ENCODE data around the gene RAI14.

RAI14 gene

DNA sequence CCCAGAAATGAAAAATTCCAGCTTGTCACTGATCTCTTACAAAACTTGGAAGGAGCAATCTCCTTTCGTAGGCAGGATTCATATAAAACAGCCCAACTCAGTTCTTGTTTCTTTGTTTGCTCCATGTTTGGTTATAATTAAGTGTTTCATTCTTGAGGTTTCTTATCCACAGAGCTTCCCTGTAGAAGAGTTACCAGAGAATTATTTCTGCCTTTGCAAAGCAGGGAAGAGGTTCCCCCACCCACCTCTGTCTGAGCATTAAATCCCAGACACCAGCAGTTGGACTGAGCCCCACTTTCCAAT, 34.1 kb upstream of the RAI14 start:
- no peak for TF ChIP-seq EZH2phosphoT487 (IDR thresholded peaks at IDR 0.05; ENCODE audit: borderline replicate concordance, low read length)
- TF ChIP-seq, protein P1, sequence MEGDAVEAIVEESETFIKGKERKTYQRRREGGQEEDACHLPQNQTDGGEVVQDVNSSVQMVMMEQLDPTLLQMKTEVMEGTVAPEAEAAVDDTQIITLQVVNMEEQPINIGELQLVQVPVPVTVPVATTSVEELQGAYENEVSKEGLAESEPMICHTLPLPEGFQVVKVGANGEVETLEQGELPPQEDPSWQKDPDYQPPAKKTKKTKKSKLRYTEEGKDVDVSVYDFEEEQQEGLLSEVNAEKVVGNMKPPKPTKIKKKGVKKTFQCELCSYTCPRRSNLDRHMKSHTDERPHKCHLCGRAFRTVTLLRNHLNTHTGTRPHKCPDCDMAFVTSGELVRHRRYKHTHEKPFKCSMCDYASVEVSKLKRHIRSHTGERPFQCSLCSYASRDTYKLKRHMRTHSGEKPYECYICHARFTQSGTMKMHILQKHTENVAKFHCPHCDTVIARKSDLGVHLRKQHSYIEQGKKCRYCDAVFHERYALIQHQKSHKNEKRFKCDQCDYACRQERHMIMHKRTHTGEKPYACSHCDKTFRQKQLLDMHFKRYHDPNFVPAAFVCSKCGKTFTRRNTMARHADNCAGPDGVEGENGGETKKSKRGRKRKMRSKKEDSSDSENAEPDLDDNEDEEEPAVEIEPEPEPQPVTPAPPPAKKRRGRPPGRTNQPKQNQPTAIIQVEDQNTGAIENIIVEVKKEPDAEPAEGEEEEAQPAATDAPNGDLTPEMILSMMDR (IDR thresholded peaks at IDR 0.05; ENCODE audit: low read depth, low read length, poor library complexity, severe bottlenecking): no peak
- no peaks in the 10 kb centered on the region for H3K36me3 ChIP-seq (ENCODE audit: control insufficient read depth, low read length)
- no peaks in the 10 kb centered on the region for H3F3A ChIP-seq (ENCODE audit: control insufficient read depth, insufficient read depth)
- H3K9me3 ChIP-seq (ENCODE audit: control insufficient read depth, insufficient read depth, low read length): no peaks in the 10 kb centered on the region
- no peak overlapping the region for H3K4me3 ChIP-seq (ENCODE audit: low read length)
- no peaks in the 10 kb centered on the region for H3K9me2 ChIP-seq (replicated peaks; ENCODE audit: control insufficient read depth, low read length)
- H3K79me2 ChIP-seq (ENCODE audit: control insufficient read depth, low read length): no peaks in the 10 kb centered on the region
- H3K4me1 ChIP-seq (ENCODE audit: control insufficient read depth, low read length): no peaks in the 10 kb centered on the region
- no peak overlapping the region for H3K4me2 ChIP-seq (ENCODE audit: low read length)
- H3K27ac ChIP-seq (ENCODE audit: low read depth, low read length): no peak overlapping the region
- no peaks in the 10 kb centered on the region for H4K20me1 ChIP-seq (ENCODE audit: control insufficient read depth, insufficient read depth, low read depth, low read length)
- H3K27me3 ChIP-seq (ENCODE audit: control insufficient read depth, low read length): no peaks in the 10 kb centered on the region

DNA sequence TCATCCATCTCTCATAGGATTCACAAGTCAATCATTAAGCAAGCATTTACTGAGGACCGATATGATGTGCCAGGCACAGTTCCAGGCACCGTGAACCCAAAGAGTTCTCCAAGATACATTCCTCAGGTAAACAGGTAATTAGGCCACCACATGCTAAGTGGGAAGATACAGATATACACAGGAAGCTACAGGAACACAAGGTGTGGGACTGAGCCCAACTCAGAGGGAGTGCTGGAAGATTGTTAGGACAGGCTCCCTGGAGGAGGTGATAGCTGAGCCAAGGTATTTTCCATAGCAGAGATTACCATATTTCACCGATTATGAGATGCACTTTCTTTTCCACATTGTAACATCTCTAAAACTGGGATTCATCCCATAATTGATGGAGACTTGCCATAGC, 31.4 kb upstream of the RAI14 start:
- Histone ChIP-seq H4K20me1 (ENCODE audit: control insufficient read depth, insufficient read depth, low read depth, low read length) (no peaks in the 10 kb centered on the region), H3K9me3 (ENCODE audit: control insufficient read depth, insufficient read depth, low read length) (no peaks in the 10 kb centered on the region), H3K4me3 (ENCODE audit: low read length) (no peak overlapping the region), H3K79me2 (ENCODE audit: control insufficient read depth, low read length) (no peaks in the 10 kb centered on the region), H3K36me3 (ENCODE audit: control insufficient read depth, low read length) (no peaks in the 10 kb centered on the region), H3K4me2 (ENCODE audit: low read length) (no peak overlapping the region), H3K4me1 (ENCODE audit: control insufficient read depth, low read length) (no peaks in the 10 kb centered on the region), H3K27me3 (ENCODE audit: control insufficient read depth, low read length) (no peaks in the 10 kb centered on the region), H3K27ac (ENCODE audit: low read depth, low read length) (no peak overlapping the region), H3K9me2 (replicated peaks; ENCODE audit: control insufficient read depth, low read length) (no peaks in the 10 kb centered on the region), H3F3A (ENCODE audit: control insufficient read depth, insufficient read depth) (no peaks in the 10 kb centered on the region)
- TF ChIP-seq, protein P1 (IDR thresholded peaks at IDR 0.05; ENCODE audit: low read depth, low read length, poor library complexity, severe bottlenecking): no peak
- TF ChIP-seq EZH2phosphoT487 (IDR thresholded peaks at IDR 0.05; ENCODE audit: borderline replicate concordance, low read length): no peak

DNA sequence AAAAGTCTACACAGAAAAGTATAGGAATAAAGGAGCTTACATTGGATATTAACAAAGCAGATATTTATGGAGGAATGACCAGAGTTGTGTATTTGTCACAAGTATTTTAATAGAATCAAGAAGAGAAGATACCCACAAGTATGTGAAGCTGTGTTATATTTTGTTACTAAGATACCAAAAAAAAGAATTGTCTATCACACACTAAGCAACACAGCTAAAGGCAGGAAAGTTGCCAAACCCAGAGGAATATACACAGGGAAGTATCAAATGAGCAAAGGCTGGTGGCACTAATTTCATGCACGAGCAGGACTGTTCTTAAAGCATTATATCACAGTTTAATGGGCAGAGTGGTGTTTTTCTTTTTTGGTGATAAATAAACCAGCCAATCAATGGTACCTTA, 30.9 kb upstream of the RAI14 start:
- Histone ChIP-seq H3K4me2 (ENCODE audit: low read length) (no peak overlapping the region), H3K4me1 (ENCODE audit: control insufficient read depth, low read length) (no peaks in the 10 kb centered on the region), H3K27ac (ENCODE audit: low read depth, low read length) (no peak overlapping the region), H3K9me3 (ENCODE audit: control insufficient read depth, insufficient read depth, low read length) (no peaks in the 10 kb centered on the region), H3K79me2 (ENCODE audit: control insufficient read depth, low read length) (no peaks in the 10 kb centered on the region), H3K9me2 (replicated peaks; ENCODE audit: control insufficient read depth, low read length) (no peaks in the 10 kb centered on the region), H3K4me3 (ENCODE audit: low read length) (no peak overlapping the region), H3K27me3 (ENCODE audit: control insufficient read depth, low read length) (no peaks in the 10 kb centered on the region), H4K20me1 (ENCODE audit: control insufficient read depth, insufficient read depth, low read depth, low read length) (no peaks in the 10 kb centered on the region), H3F3A (ENCODE audit: control insufficient read depth, insufficient read depth) (no peaks in the 10 kb centered on the region), H3K36me3 (ENCODE audit: control insufficient read depth, low read length) (no peaks in the 10 kb centered on the region)
- no peak for TF ChIP-seq EZH2phosphoT487 (IDR thresholded peaks at IDR 0.05; ENCODE audit: borderline replicate concordance, low read length)
- TF ChIP-seq, protein P1 (IDR thresholded peaks at IDR 0.05; ENCODE audit: low read depth, low read length, poor library complexity, severe bottlenecking): no peak

- Histone ChIP-seq H3K27me3 (ENCODE audit: control insufficient read depth, low read length) (no peaks in the 10 kb centered on the region), H3K4me2 (ENCODE audit: low read length) (no peak overlapping the region), H3K9me3 (ENCODE audit: control insufficient read depth, insufficient read depth, low read length) (no peaks in the 10 kb centered on the region), H3K27ac (ENCODE audit: low read depth, low read length) (no peak overlapping the region), H3K4me3 (ENCODE audit: low read length) (no peak overlapping the region), H4K20me1 (ENCODE audit: control insufficient read depth, insufficient read depth, low read depth, low read length) (no peaks in the 10 kb centered on the region), H3K36me3 (ENCODE audit: control insufficient read depth, low read length) (no peaks in the 10 kb centered on the region), H3F3A (ENCODE audit: control insufficient read depth, insufficient read depth) (no peaks in the 10 kb centered on the region), H3K9me2 (replicated peaks; ENCODE audit: control insufficient read depth, low read length) (no peaks in the 10 kb centered on the region), H3K79me2 (ENCODE audit: control insufficient read depth, low read length) (no peaks in the 10 kb centered on the region), H3K4me1 (ENCODE audit: control insufficient read depth, low read length) (no peaks in the 10 kb centered on the region)
- TF ChIP-seq, protein P1 (IDR thresholded peaks at IDR 0.05; ENCODE audit: low read depth, low read length, poor library complexity, severe bottlenecking): no peak
- TF ChIP-seq EZH2phosphoT487 (IDR thresholded peaks at IDR 0.05; ENCODE audit: borderline replicate concordance, low read length): no peak
Measured at GRCh38 chr5:34626036-34626435, 30.1 kb upstream of the RAI14 start.
